Calu3 (cell line): ENCODE measurements around the gene TSGA10IP. TPM values are rescaled to one million over a fixed set of nuclear protein-coding genes. Genes with fewer than 3 reads are reported as not detected.

Experiments
- BruUV-seq: library from RNA; stranded (reverse); fragments of 400-500 nt; replicated peaks from 2 replicates; lab custom pipeline; 2021; lab: Mats Ljungman, UMichigan
- CTCF ChIA-PET: fragments of 300-600 bp; sonication (Branson Sonifier 250); formaldehyde crosslinking; loops from one replicate; lab custom pipeline; 2022; ENCODE audit warnings: antibody characterized with exemption; lab: Charles Lee
- DNase-seq: peaks from one replicate; pipeline ENCODE4 v3.0.0; 2022
- H3K27ac Mint-ChIP-seq: one replicate; pipeline ENCODE4 v1.8.0; 2022; ENCODE audit warnings: mixed read lengths; ENCODE audit not compliant: unreplicated experiment
- H3K27me3 Mint-ChIP-seq: one replicate; pipeline ENCODE4 v1.8.0; 2022; ENCODE audit warnings: mixed read lengths; ENCODE audit not compliant: unreplicated experiment
- H3K36me3 Mint-ChIP-seq: one replicate; pipeline ENCODE4 v1.8.0; 2022; ENCODE audit warnings: mild to moderate bottlenecking, moderate library complexity, mixed read lengths; ENCODE audit not compliant: insufficient read depth, unreplicated experiment
- H3K4me1 Mint-ChIP-seq: one replicate; pipeline ENCODE4 v1.8.0; 2022; ENCODE audit warnings: mild to moderate bottlenecking, low read depth, mixed read lengths; ENCODE audit not compliant: unreplicated experiment
- H3K4me3 Mint-ChIP-seq: one replicate; pipeline ENCODE4 v1.8.0; 2022; ENCODE audit warnings: mild to moderate bottlenecking, low read depth, moderate library complexity, mixed read lengths; ENCODE audit not compliant: unreplicated experiment
- H3K9me3 Mint-ChIP-seq: one replicate; pipeline ENCODE4 v1.8.0; 2022; ENCODE audit warnings: low read depth, mixed read lengths; ENCODE audit not compliant: unreplicated experiment
- CTCF ChIP-seq: fragments of 200-600 bp; IDR thresholded peaks from one replicate; pipeline ENCODE4 v1.8.0; 2022; ENCODE audit warnings: antibody characterized with exemption; ENCODE audit not compliant: unreplicated experiment
- intact Hi-C: fragments of 100-400 bp; cut with micrococcal nuclease; formaldehyde crosslinking; loops from one replicate; pipeline ENCODE4 v1.10.0; 2022; ENCODE audit not compliant: unreplicated experiment
- total RNA-seq: library from RNA; stranded (reverse); gene quantifications from 2 replicates; pipeline ENCODE4 v1.2.3, GENCODE V29; 2022

TSGA10IP gene
- total RNA-seq, 1 experiment from 2014 or later, result not detected

GRCh38 chr11:65975771-65976170, 30.5 kb downstream of the TSGA10IP start:
- CTCF ChIA-PET, result interaction anchor here (1.9 kb wide), 1 partner anchor 85 kb away, joined by 4 read pairs; the partner anchor contains the start of gene CCDC85B
- Mint-ChIP-seq H3K27ac (peak overlapping the region; percentile 30), H3K4me3 (no peak overlapping the region), H3K36me3 (peaks cover 56% of the 10 kb centered on the region), H3K4me1 (peaks cover 8% of the 10 kb centered on the region), H3K9me3 (no peaks in the 10 kb centered on the region), H3K27me3 (no peaks in the 10 kb centered on the region)
- intact Hi-C loops, result no loop called here
- TF ChIP-seq CTCF, result no peak
- BruUV-seq, result no TSS peak
- DNase-seq, result no peak

- intact Hi-C loops, result no loop called here
- Mint-ChIP-seq H3K9me3 (no peaks in the 10 kb centered on the region), H3K36me3 (peaks cover 63% of the 10 kb centered on the region), H3K4me3 (no peak overlapping the region), H3K27ac (peak overlapping the region; percentile 30), H3K4me1 (peaks cover 8% of the 10 kb centered on the region), H3K27me3 (no peaks in the 10 kb centered on the region)
- no peak for DNase-seq
- BruUV-seq, result no TSS peak
- TF ChIP-seq CTCF, result no peak
- CTCF ChIA-PET, result interaction anchor here (1.9 kb wide), 1 partner anchor 86 kb away, joined by 4 read pairs; the partner anchor contains the start of gene CCDC85B
These were observed 31.2 kb downstream of the TSGA10IP start for GRCh38 chr11:65976216-65977176.

- DNase-seq, result no peak
These were observed 32.5 kb downstream of the TSGA10IP start for GRCh38 chr11:65977621-65978390.

More at GRCh38 chr11:65977621-65978390, 32.5 kb downstream of the TSGA10IP start:
- CTCF ChIA-PET, result no interaction called here
- Mint-ChIP-seq H3K36me3 (peaks cover 63% of the 10 kb centered on the region), H3K4me1 (peaks cover 8% of the 10 kb centered on the region), H3K27me3 (no peaks in the 10 kb centered on the region), H3K4me3 (no peak overlapping the region), H3K27ac (no peak overlapping the region), H3K9me3 (no peaks in the 10 kb centered on the region)
- no TSS peak for BruUV-seq
- no peak for TF ChIP-seq CTCF
- intact Hi-C loops, result no loop called here
